Spleen (tissue), 11 donors: ENCODE results near the gene TFPT. TPM values are rescaled to one million over a fixed set of nuclear protein-coding genes. Genes with fewer than 3 reads are reported as not detected.
A peak's percentile ranks its signal among the peaks of the same experiment; 100 is the strongest.

Experiments used
- DNase-seq: peaks from one replicate; pipeline ENCODE4 v3.0.0-alpha.2; 2020
- H3K27ac ChIP-seq, 8 donors: fragments of 200-600 bp; sonication (generic) in 7 of 8; 1 replicate in 4 of 8; 2 replicates in 4 of 8; pipeline versions ENCODE4 v1.5.0 to v1.8.0; 2016 to 2021; ENCODE audit warnings: inconsistent platforms in 4 of 8, mild to moderate bottlenecking in 4 of 8, moderate library complexity in 1 of 8
- H3K27me3 ChIP-seq, 7 donors: fragments of 200-600 bp; sonication (generic) in 6 of 7; replicated peaks in 1 of 7; 1 replicate in 4 of 7; 2 replicates in 3 of 7; pipeline versions ENCODE4 v1.5.0 to v1.8.0; 2016 to 2021; ENCODE audit warnings: inconsistent platforms in 3 of 7, mild to moderate bottlenecking in 1 of 7
- H3K36me3 ChIP-seq, 6 donors: fragments of 200-600 bp; sonication (generic) in 5 of 6; 1 replicate in 4 of 6; 2 replicates in 2 of 6; pipeline versions ENCODE4 v1.5.0 to v1.8.0; 2016 to 2021; ENCODE audit warnings: inconsistent platforms in 2 of 6
- H3K4me1 ChIP-seq, 6 donors: fragments of 200-600 bp; sonication (generic) in 5 of 6; 1 replicate in 3 of 6; 2 replicates in 3 of 6; pipeline versions ENCODE4 v1.5.0 to v1.8.0; 2016 to 2021; ENCODE audit warnings: inconsistent platforms in 3 of 6
- H3K4me3 ChIP-seq, 8 donors: fragments of 200-600 bp; sonication (generic) in 7 of 8; 1 replicate in 4 of 8; 2 replicates in 4 of 8; pipeline versions ENCODE4 v1.5.0 to v1.8.0; 2016 to 2021; ENCODE audit warnings: inconsistent platforms in 4 of 8, mild to moderate bottlenecking in 4 of 8, moderate library complexity in 2 of 8
- H3K9me3 ChIP-seq, 8 donors: fragments of 200-600 bp; sonication (generic) in 7 of 8; 1 replicate in 4 of 8; 2 replicates in 4 of 8; pipeline versions ENCODE4 v1.5.0 to v1.8.0; 2016 to 2021; ENCODE audit warnings: inconsistent platforms in 4 of 8
- POLR2A ChIP-seq, 3 donors: fragments of 450-650 bp; IDR thresholded peaks; one replicate each; pipeline ENCODE4 v1.5.1; 2017; ENCODE audit warnings: antibody characterized with exemption in 3 of 3, mild to moderate bottlenecking in 1 of 3
- POLR2AphosphoS5 ChIP-seq, 3 donors: sonication (generic); formaldehyde crosslinking; IDR thresholded peaks; one replicate each; pipeline ENCODE4 v1.5.1; 2017; ENCODE audit warnings: antibody characterized with exemption in 3 of 3
- WGBS, 5 donors: extraction: QIAGEN DNeasy Blood & Tissue Kit in 3 of 5; methylation state at CpG; one replicate each; pipeline versions ENCODE4 v1.1.5 to v1.1.7; 2013 to 2018; 5-methylcytosine and 5-hydroxymethylcytosine counted together
- intact Hi-C: fragments of 100-400 bp; cut with DNase I; formaldehyde crosslinking; loops from one replicate; pipeline ENCODE4 v1.15.0; 2023; ENCODE audit warnings: low total_unique reads
- polyA plus RNA-seq, 3 donors: library from polyadenylated mRNA; stranded (reverse); fragments of 200-250 nt; gene quantifications; one replicate each; pipeline ENCODE4 v1.2.1, GENCODE V29; 2013
- total RNA-seq, 7 donors: library from RNA; depleted of rRNA in 3 of 7; stranded (reverse); fragments of >200 nt in 3 of 7; fragmentation: NEBNext Ultra II Directional in 4 of 7; extraction: Animal tissue kit (Norgen Biotek cat#: 25700) in 4 of 7; gene quantifications; one replicate each; pipeline versions ENCODE4 v1.1.0 to v1.2.1, GENCODE V29; 2016 to 2021
- TF ChIP-seq, protein P1 (sequence below), 11 experiments: fragments of 200-600 bp in 7 of 11; fragments of 450-650 bp in 4 of 11; sonication (generic) in 4 of 11; IDR thresholded peaks in 8 of 11; conservative IDR thresholded peaks in 3 of 11; 1 replicate in 7 of 11; 2 replicates in 4 of 11; pipeline versions ENCODE4 v1.4.0 to v1.8.0; 2016 to 2021; ENCODE audit warnings: antibody characterized with exemption in 11 of 11, inconsistent platforms in 4 of 11, mild to moderate bottlenecking in 1 of 11
- donor health status: healthy with polysubstance abuse.
- donor health status: DM: no; HTN: no; CAD: no; lungs with moderate emphysema.
- donor health status: DM: no; HTN: no; CAD: no.
- donor health status: Bipolar disorder and iron deficiency.
- donor health status: healthy.
- donor health status: DM: no; HTN: no; CAD: no.
- donor health status: DM: yes; HTN: yes; CAD: no.

Gene TFPT
- total and polyA plus RNA-seq, 10 donors, result 16.5 to 36.5 (median 21.8) TPM

DNA sequence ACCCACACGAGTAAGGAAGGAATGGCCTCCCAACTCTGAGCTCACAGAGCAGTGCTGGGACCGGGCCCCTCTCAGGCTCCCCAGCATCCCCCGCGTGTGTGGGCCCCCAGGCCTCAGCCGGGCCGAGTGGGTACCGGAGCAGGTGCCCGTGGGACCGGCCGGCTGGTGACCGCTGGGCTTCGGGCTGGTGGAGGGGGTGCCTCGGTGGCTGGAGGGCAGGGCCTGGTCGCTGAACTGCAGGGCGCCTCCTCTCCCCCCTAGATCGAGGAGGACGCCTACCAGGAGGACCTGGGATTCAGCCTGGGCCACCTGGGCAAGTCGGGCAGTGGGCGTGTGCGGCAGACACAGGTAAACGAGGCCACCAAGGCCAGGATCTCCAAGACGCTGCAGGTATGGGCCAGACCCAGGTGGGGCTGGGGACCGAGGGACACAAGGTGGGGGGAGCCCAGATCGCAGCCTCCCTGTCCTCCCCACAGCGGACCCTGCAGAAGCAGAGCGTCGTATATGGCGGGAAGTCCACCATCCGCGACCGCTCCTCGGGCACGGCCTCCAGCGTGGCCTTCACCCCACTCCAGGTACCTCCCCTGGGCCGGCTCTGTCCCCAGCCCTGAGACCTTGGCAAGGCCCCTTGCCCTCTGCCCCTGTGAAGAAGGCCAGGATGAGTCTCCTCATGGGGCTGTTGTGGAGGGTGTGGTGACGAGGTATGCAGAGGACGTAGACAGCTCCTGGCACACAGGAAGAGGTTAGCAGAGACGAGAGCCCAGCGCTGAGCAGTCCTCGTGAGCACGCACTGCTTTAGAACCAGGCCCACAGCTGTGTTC lies 13.5 kb upstream of the TFPT start:
- Histone ChIP-seq H3K4me1 (no peaks in the 10 kb centered on the region), H3K27me3 (no peaks in the 10 kb centered on the region), H3K27ac (no peak overlapping the region), H3K9me3 (no peaks in the 10 kb centered on the region), H3K36me3 (peaks cover 4 to 95% (median 79%) of the 10 kb centered on the region in 6 donors), H3K4me3 (no peak overlapping the region)
- no peak for DNase-seq
- TF ChIP-seq, protein P1, sequence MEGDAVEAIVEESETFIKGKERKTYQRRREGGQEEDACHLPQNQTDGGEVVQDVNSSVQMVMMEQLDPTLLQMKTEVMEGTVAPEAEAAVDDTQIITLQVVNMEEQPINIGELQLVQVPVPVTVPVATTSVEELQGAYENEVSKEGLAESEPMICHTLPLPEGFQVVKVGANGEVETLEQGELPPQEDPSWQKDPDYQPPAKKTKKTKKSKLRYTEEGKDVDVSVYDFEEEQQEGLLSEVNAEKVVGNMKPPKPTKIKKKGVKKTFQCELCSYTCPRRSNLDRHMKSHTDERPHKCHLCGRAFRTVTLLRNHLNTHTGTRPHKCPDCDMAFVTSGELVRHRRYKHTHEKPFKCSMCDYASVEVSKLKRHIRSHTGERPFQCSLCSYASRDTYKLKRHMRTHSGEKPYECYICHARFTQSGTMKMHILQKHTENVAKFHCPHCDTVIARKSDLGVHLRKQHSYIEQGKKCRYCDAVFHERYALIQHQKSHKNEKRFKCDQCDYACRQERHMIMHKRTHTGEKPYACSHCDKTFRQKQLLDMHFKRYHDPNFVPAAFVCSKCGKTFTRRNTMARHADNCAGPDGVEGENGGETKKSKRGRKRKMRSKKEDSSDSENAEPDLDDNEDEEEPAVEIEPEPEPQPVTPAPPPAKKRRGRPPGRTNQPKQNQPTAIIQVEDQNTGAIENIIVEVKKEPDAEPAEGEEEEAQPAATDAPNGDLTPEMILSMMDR (IDR thresholded peaks at IDR 0.05 in 8 of 11, conservative IDR thresholded peaks at IDR 0.05 in 3 of 11), result no peak
- TF ChIP-seq POLR2AphosphoS5 (IDR thresholded peaks at IDR 0.05) (peak in 1 of 3 donors; percentile 6), POLR2A (IDR thresholded peaks at IDR 0.05) (no peak)
- intact Hi-C loops, result no loop called here
- WGBS, 5 donors, result 95 to 96% (median 96%) methylated on average over 16 to 41 of the region's 41 CpGs

DNA sequence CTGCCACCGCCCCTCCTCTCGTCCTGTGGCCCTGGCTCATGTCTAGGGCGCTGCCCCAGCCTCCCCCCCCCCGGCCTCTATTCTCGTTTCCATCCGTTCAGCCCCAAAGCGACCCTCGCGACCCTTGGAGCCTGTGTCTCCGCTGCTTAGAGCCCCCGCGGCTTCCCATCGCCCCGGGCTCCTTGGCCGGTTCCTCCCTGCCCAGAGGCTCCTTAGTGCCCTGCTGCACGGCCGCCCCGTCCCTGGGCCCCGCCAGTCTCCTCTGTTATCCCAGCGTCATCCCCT lies 12.9 kb upstream of the TFPT start:
- peaks cover 4 to 100% (median 85%) of the 10 kb centered on the region in 6 donors for H3K36me3 ChIP-seq
- 89 to 95% (median 94%) methylated on average over 20 of the region's 20 CpGs for WGBS, 5 donors
- no peak overlapping the region for H3K27ac ChIP-seq
- no peaks in the 10 kb centered on the region for H3K4me1 ChIP-seq
- intact Hi-C loops, result no loop called here
- H3K9me3 ChIP-seq, result no peaks in the 10 kb centered on the region
- no peak for TF ChIP-seq POLR2AphosphoS5 (IDR thresholded peaks at IDR 0.05)
- TF ChIP-seq, protein P1 (IDR thresholded peaks at IDR 0.05 in 8 of 11, conservative IDR thresholded peaks at IDR 0.05 in 3 of 11), result no peak
- no peak overlapping the region for H3K4me3 ChIP-seq
- H3K27me3 ChIP-seq, result no peaks in the 10 kb centered on the region
- no peak for DNase-seq

DNA sequence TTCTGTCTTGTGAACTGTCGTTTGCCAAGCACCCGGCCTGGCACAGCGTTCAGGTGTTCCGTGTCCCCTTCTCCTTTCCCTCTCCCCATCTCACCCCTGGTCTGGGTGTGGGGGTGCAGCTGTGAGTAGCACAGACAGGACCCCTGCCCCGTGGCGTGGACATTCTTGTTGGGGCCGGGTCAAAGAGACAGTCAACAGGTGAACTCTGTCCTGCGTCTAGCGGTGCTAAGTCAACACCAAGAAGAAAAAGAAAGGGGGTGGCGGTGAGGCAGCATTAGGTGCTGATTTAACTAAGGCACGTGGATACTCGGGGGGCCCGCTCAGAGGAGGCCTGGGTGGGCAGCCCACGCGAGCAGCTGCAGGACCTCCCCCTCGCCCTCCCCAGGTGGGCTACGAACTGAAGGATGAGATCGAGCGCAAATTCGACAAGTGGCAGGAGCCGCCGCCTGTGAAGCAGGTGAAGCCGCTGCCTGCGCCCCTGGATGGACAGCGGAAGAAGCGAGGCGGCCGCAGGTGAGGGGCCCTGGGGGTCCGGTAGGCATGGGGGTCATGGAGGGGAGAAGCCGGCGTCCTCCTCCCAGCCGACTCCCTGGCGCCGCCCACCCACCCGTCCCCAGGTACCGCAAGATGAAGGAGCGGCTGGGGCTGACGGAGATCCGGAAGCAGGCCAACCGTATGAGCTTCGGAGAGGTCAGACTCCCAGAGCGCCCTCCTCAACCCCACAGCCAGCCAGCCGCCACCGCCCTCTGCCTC lies 12.4 kb upstream of the TFPT start:
- H3K36me3 ChIP-seq, result peaks cover 4 to 100% (median 89%) of the 10 kb centered on the region in 6 donors

DNA sequence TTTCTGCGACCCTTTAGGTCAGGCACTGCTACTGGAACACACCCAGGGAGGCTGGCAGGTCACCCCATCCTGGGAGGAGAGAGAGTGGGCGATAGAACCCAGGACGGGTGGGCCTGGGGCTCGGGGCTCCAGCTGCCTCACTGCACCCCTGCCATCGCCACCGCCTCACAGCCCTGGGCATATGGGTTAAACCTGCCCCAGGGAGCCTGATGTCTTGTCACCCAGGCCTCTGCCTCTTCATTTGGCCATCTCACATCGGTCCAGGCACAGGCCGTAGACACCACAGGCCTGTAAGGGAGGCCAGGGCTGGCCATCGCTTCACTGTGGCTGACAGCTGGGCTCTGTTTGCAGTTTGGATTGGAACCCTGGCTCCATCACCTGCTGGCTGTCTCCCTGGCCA lies 10.3 kb upstream of the TFPT start:
- WGBS, 5 donors, result 46 to 94% (median 89%) methylated on average over 2 to 9 of the region's 9 CpGs

More for the DNA sequence above, 12.4 kb upstream of the TFPT start:
- intact Hi-C loops, result no loop called here
- H3K9me3 ChIP-seq, result no peaks in the 10 kb centered on the region
- no peak for DNase-seq
- TF ChIP-seq POLR2AphosphoS5 (IDR thresholded peaks at IDR 0.05) (no peak), POLR2A (IDR thresholded peaks at IDR 0.05) (no peak)
- H3K4me1 ChIP-seq, result no peaks in the 10 kb centered on the region
- no peaks in the 10 kb centered on the region for H3K27me3 ChIP-seq
- H3K4me3 ChIP-seq, result no peak overlapping the region
- H3K27ac ChIP-seq, result no peak overlapping the region
- 93 to 95% (median 94%) methylated on average over 41 to 44 of the region's 44 CpGs for WGBS, 5 donors

DNA sequence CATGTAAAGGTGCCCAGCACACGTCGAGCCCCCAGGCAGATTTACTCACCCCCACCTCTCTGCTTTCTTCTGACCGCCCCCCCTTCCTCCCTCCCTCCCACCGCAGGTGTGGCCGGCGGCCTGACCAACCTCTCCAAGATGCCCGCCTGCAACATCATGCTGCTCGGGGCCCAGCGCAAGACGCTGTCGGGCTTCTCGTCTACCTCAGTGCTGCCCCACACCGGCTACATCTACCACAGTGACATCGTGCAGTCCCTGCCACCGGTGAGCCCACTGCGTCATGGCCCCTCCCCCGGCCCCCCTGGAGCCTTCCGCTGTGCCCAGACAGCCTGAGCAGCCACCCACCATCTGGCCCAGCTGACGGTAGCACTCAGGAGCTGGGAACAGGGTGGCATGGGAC lies 8.9 kb upstream of the TFPT start:
- 90 to 96% (median 96%) methylated on average over 15 to 19 of the region's 19 CpGs for WGBS, 5 donors
- intact Hi-C loops, result no loop called here
- peaks cover 4 to 100% (median 96%) of the 10 kb centered on the region in 6 donors for H3K36me3 ChIP-seq

More for the DNA sequence above, 10.3 kb upstream of the TFPT start:
- no peaks in the 10 kb centered on the region for H3K27me3 ChIP-seq
- no peak overlapping the region for H3K27ac ChIP-seq
- no peak overlapping the region for H3K4me3 ChIP-seq
- intact Hi-C loops, result no loop called here
- no peak for DNase-seq
- H3K9me3 ChIP-seq, result no peaks in the 10 kb centered on the region
- H3K36me3 ChIP-seq, result peaks cover 4 to 100% (median 91%) of the 10 kb centered on the region in 6 donors
- H3K4me1 ChIP-seq, result no peaks in the 10 kb centered on the region
- TF ChIP-seq POLR2AphosphoS5 (IDR thresholded peaks at IDR 0.05), result no peak

More for the DNA sequence above, 8.9 kb upstream of the TFPT start:
- Histone ChIP-seq H3K27ac (no peak overlapping the region), H3K4me1 (no peaks in the 10 kb centered on the region), H3K27me3 (no peaks in the 10 kb centered on the region), H3K4me3 (no peak overlapping the region), H3K9me3 (no peaks in the 10 kb centered on the region)
- DNase-seq, result no peak
- no peak for TF ChIP-seq POLR2AphosphoS5 (IDR thresholded peaks at IDR 0.05)
- no peak for TF ChIP-seq POLR2A (IDR thresholded peaks at IDR 0.05)
- TF ChIP-seq, protein P1 (IDR thresholded peaks at IDR 0.05 in 8 of 11, conservative IDR thresholded peaks at IDR 0.05 in 3 of 11), result no peak
